Measurements from ENCODE around the gene ACRBP.

ACRBP gene

GRCh38 chr12:6653987-6654386, 6.8 kb upstream of the ACRBP start:
- ChIA-PET POLR2A (no interaction called here), CTCF (no interaction called here)
- no peak for TF ChIP-seq FOXA1 (IDR thresholded peaks at IDR 0.05)
- TF ChIP-seq PKNOX1 (IDR thresholded peaks at IDR 0.05): no peak
- TF ChIP-seq ARNT (IDR thresholded peaks at IDR 0.05): no peak
- no peak for TF ChIP-seq FOXM1 (IDR thresholded peaks at IDR 0.05; ENCODE audit: borderline replicate concordance)
- TF ChIP-seq NFRKB (IDR thresholded peaks at IDR 0.05): no peak
- no peak for DNase-seq (ENCODE audit: extremely low spot score)

- TF ChIP-seq ZNF384 (IDR thresholded peaks at IDR 0.05) (no peak), LEF1 (IDR thresholded peaks at IDR 0.05; ENCODE audit: borderline replicate concordance) (no peak), FOXM1 (IDR thresholded peaks at IDR 0.05; ENCODE audit: borderline replicate concordance) (no peak), L3MBTL2 (conservative IDR thresholded peaks at IDR 0.05) (no peak), HDGF (IDR thresholded peaks at IDR 0.05; ENCODE audit: borderline replicate concordance) (no peak), ELF4 (IDR thresholded peaks at IDR 0.05) (no peak), NFRKB (IDR thresholded peaks at IDR 0.05) (no peak), PKNOX1 (IDR thresholded peaks at IDR 0.05) (no peak)
- ChIA-PET POLR2A (interaction anchor here (0.6 kb wide), 1 partner anchor 39 kb away, joined by 3 read pairs; no protein-coding TSS in a partner anchor), CTCF (no interaction called here)
- no peak for DNase-seq (ENCODE audit: extremely low spot score)
Measured at GRCh38 chr12:6653342-6653741, 6.1 kb upstream of the ACRBP start.

GRCh38 chr12:6652391-6652790, 5.2 kb upstream of the ACRBP start:
- CTCF ChIA-PET: no interaction called here
- no peak for TF ChIP-seq SP1 (IDR thresholded peaks at IDR 0.05)
- POLR2A ChIA-PET: no interaction called here
- no peak for DNase-seq (ENCODE audit: extremely low spot score)

DNA sequence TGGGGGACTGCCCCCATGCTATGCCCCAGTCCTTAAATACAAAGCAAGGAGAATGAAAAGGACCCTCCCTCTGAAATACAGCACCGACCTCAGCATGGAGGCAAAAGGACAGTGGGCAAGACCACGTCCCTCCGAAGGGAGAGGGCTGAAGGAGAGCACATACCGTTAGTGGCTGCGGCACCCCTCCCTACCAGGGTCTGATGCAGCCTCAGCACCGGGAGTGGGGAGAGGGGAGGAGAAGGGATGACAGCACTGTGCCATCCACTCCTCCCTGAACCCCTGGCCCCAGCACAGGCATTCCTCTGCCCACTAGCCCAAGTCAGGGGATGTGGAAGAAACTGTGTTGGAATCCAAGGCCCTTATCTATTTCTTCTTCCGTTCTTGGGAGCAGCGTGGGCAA, 3.6 kb upstream of the ACRBP start:
- DNase-seq (ENCODE audit: extremely low spot score): no peak
- POLR2A ChIA-PET: no interaction called here
- CTCF ChIA-PET: no interaction called here
- TF ChIP-seq NFRKB (IDR thresholded peaks at IDR 0.05): no peak
- no peak for TF ChIP-seq SP1 (IDR thresholded peaks at IDR 0.05)
- no peak for TF ChIP-seq FOXM1 (IDR thresholded peaks at IDR 0.05; ENCODE audit: borderline replicate concordance)
- TF ChIP-seq BHLHE40 (IDR thresholded peaks at IDR 0.05; ENCODE audit: borderline replicate concordance): no peak
- no peak for TF ChIP-seq FOXK2 (IDR thresholded peaks at IDR 0.05)
- TF ChIP-seq FOXA1 (IDR thresholded peaks at IDR 0.05): no peak
- TF ChIP-seq CTBP1 (IDR thresholded peaks at IDR 0.05; ENCODE audit: borderline replicate concordance): no peak
- TF ChIP-seq PKNOX1 (IDR thresholded peaks at IDR 0.05): no peak
- no peak for TF ChIP-seq ZNF384 (IDR thresholded peaks at IDR 0.05)
- TF ChIP-seq ARNT (IDR thresholded peaks at IDR 0.05): no peak
- no peak for TF ChIP-seq L3MBTL2 (conservative IDR thresholded peaks at IDR 0.05)
- TF ChIP-seq TARDBP (IDR thresholded peaks at IDR 0.05): no peak
- TF ChIP-seq ELF4 (IDR thresholded peaks at IDR 0.05): no peak
- no peak for TF ChIP-seq SUZ12 (IDR thresholded peaks at IDR 0.05)
- TF ChIP-seq LEF1 (IDR thresholded peaks at IDR 0.05; ENCODE audit: borderline replicate concordance): no peak
- TF ChIP-seq HDGF (IDR thresholded peaks at IDR 0.05; ENCODE audit: borderline replicate concordance): no peak

GRCh38 chr12:6646276-6647082, 753 bp downstream of the ACRBP start:
- no peak for TF ChIP-seq L3MBTL2 (conservative IDR thresholded peaks at IDR 0.05)
- no peak for TF ChIP-seq CTBP1 (IDR thresholded peaks at IDR 0.05; ENCODE audit: borderline replicate concordance)
- no peak for TF ChIP-seq ZNF384 (IDR thresholded peaks at IDR 0.05)
- TF ChIP-seq PKNOX1 (IDR thresholded peaks at IDR 0.05): no peak
- TF ChIP-seq ARNT (IDR thresholded peaks at IDR 0.05): no peak
- TF ChIP-seq FOXK2 (IDR thresholded peaks at IDR 0.05): no peak
- no peak for TF ChIP-seq ELF4 (IDR thresholded peaks at IDR 0.05)
- no peak for TF ChIP-seq TARDBP (IDR thresholded peaks at IDR 0.05)
- no peak for TF ChIP-seq FOXM1 (IDR thresholded peaks at IDR 0.05; ENCODE audit: borderline replicate concordance)
- TF ChIP-seq HDGF (IDR thresholded peaks at IDR 0.05; ENCODE audit: borderline replicate concordance): no peak
- no peak for TF ChIP-seq LEF1 (IDR thresholded peaks at IDR 0.05; ENCODE audit: borderline replicate concordance)
- TF ChIP-seq SP1 (IDR thresholded peaks at IDR 0.05): no peak
- DNase-seq (ENCODE audit: extremely low spot score): no peak
- ChIA-PET CTCF (interaction anchor here (0.6 kb wide), 1 partner anchor 17 kb away, joined by 4 read pairs; no protein-coding TSS in a partner anchor), POLR2A (no interaction called here)

GRCh38 chr12:6644903-6645302, 2.3 kb downstream of the ACRBP start:
- ChIA-PET CTCF (interaction anchor here (1.1 to 1.5 kb wide), 4 partner anchors 26 to 81 kb away, joined by 3 to 6 read pairs (median 4); no protein-coding TSS in a partner anchor), POLR2A (interaction anchor here (1.1 to 1.6 kb wide), 3 partner anchors 12 to 45 kb away, joined by 3 to 8 read pairs (median 4); partner anchors contain the start of gene ZNF384)
- DNase-seq (ENCODE audit: extremely low spot score): no peak
- TF ChIP-seq BHLHE40 (IDR thresholded peaks at IDR 0.05; ENCODE audit: borderline replicate concordance): no peak
- no peak for TF ChIP-seq TARDBP (IDR thresholded peaks at IDR 0.05)
- no peak for TF ChIP-seq ARNT (IDR thresholded peaks at IDR 0.05)

Data from HEK293T (cell line).